Muscle layer of duodenum (tissue), 2 donors: ENCODE results near the gene TEPSIN.

ENCODE experiments used
- H3K27ac ChIP-seq: one replicate; pipeline ENCODE4 v1.7.0; 2013; ENCODE audit warnings: mild to moderate bottlenecking, low read length
- H3K27me3 ChIP-seq: one replicate; pipeline ENCODE4 v1.7.0; 2013; ENCODE audit warnings: low read depth, mild to moderate bottlenecking, control low read depth, low read length
- H3K36me3 ChIP-seq, 2 donors: one replicate each; pipeline ENCODE4 v1.7.0; 2013; ENCODE audit warnings: low read length in 2 of 2, control low read depth in 1 of 2, mild to moderate bottlenecking in 1 of 2; ENCODE audit not compliant: insufficient read depth in 2 of 2, control insufficient read depth in 1 of 2
- H3K4me1 ChIP-seq, 2 donors: one replicate each; pipeline ENCODE4 v1.7.0; 2013; ENCODE audit warnings: low read length in 2 of 2, mild to moderate bottlenecking in 2 of 2, control low read depth in 1 of 2, moderate library complexity in 1 of 2; ENCODE audit not compliant: insufficient read depth in 2 of 2, control insufficient read depth in 1 of 2
- H3K4me3 ChIP-seq, 2 donors: one replicate each; pipeline ENCODE4 v1.7.0; 2013; ENCODE audit warnings: low read length in 2 of 2, low read depth in 1 of 2, mild to moderate bottlenecking in 1 of 2
- H3K9me3 ChIP-seq, 2 donors: one replicate each; pipeline ENCODE4 v1.7.0; 2013; ENCODE audit warnings: low read length in 2 of 2, control low read depth in 1 of 2, mild to moderate bottlenecking in 1 of 2; ENCODE audit not compliant: control insufficient read depth in 1 of 2
- donor health status: healthy.

The TEPSIN gene

GRCh38 chr17:81241203-81241602 lies 2.3 kb upstream of the TEPSIN start:
- H3K36me3 ChIP-seq = peaks cover 0 to 9% of the 10 kb centered on the region in 2 donors

GRCh38 chr17:81240761-81241160 lies 1.9 kb upstream of the TEPSIN start:
- no peaks in the 10 kb centered on the region for H3K27me3 ChIP-seq
- H3K9me3 ChIP-seq = no peaks in the 10 kb centered on the region
- H3K4me3 ChIP-seq = no peak overlapping the region
- no peak overlapping the region for H3K27ac ChIP-seq
- H3K4me1 ChIP-seq = peaks cover 14 to 50% of the 10 kb centered on the region in 2 donors
- H3K36me3 ChIP-seq = peaks cover 0 to 14% of the 10 kb centered on the region in 2 donors

More at GRCh38 chr17:81241203-81241602, 2.3 kb upstream of the TEPSIN start:
- no peak overlapping the region for H3K4me3 ChIP-seq
- H3K27me3 ChIP-seq = no peaks in the 10 kb centered on the region
- H3K4me1 ChIP-seq = peaks cover 14 to 47% of the 10 kb centered on the region in 2 donors
- H3K9me3 ChIP-seq = no peaks in the 10 kb centered on the region
- H3K27ac ChIP-seq = no peak overlapping the region

GRCh38 chr17:81239714-81240555 lies 1.1 kb upstream of the TEPSIN start:
- H3K4me3 ChIP-seq = peak overlapping the region; percentile 79 to 100
- H3K27ac ChIP-seq = peak overlapping the region; percentile 21

GRCh38 chr17:81238490-81238814 lies 403 bp downstream of the TEPSIN start:
- H3K27ac ChIP-seq = no peak overlapping the region
- H3K4me1 ChIP-seq = peaks cover 14 to 50% of the 10 kb centered on the region in 2 donors
- H3K4me3 ChIP-seq = peak overlapping the region; percentile 87 to 100
- no peaks in the 10 kb centered on the region for H3K27me3 ChIP-seq
- H3K36me3 ChIP-seq = peaks cover 3 to 21% of the 10 kb centered on the region in 2 donors
- no peaks in the 10 kb centered on the region for H3K9me3 ChIP-seq

More at GRCh38 chr17:81239714-81240555, 1.1 kb upstream of the TEPSIN start:
- Histone ChIP-seq H3K27me3 (no peaks in the 10 kb centered on the region), H3K4me1 (peaks cover 14 to 50% of the 10 kb centered on the region in 2 donors), H3K36me3 (peaks cover 0 to 15% of the 10 kb centered on the region in 2 donors), H3K9me3 (no peaks in the 10 kb centered on the region)

GRCh38 chr17:81237591-81238489 lies 1.0 kb downstream of the TEPSIN start:
- H3K36me3 ChIP-seq = peaks cover 3 to 27% of the 10 kb centered on the region in 2 donors
- peak overlapping the region; percentile 87 to 100 for H3K4me3 ChIP-seq
- no peaks in the 10 kb centered on the region for H3K9me3 ChIP-seq
- H3K4me1 ChIP-seq = peaks cover 14 to 50% of the 10 kb centered on the region in 2 donors
- no peak overlapping the region for H3K27ac ChIP-seq
- H3K27me3 ChIP-seq = no peaks in the 10 kb centered on the region

GRCh38 chr17:81236784-81237183 lies 2.1 kb downstream of the TEPSIN start:
- H3K36me3 ChIP-seq = peaks cover 3 to 36% of the 10 kb centered on the region in 2 donors

GRCh38 chr17:81235822-81236740 lies 2.8 kb downstream of the TEPSIN start:
- no peaks in the 10 kb centered on the region for H3K9me3 ChIP-seq
- no peak overlapping the region for H3K4me3 ChIP-seq
- H3K27me3 ChIP-seq = no peaks in the 10 kb centered on the region
- peaks cover 14 to 39% of the 10 kb centered on the region in 2 donors for H3K4me1 ChIP-seq
- no peak overlapping the region for H3K27ac ChIP-seq
- peaks cover 4 to 36% of the 10 kb centered on the region in 2 donors for H3K36me3 ChIP-seq

More at GRCh38 chr17:81236784-81237183, 2.1 kb downstream of the TEPSIN start:
- H3K27ac ChIP-seq = no peak overlapping the region
- no peaks in the 10 kb centered on the region for H3K27me3 ChIP-seq
- H3K9me3 ChIP-seq = no peaks in the 10 kb centered on the region
- peaks cover 14 to 46% of the 10 kb centered on the region in 2 donors for H3K4me1 ChIP-seq
- H3K4me3 ChIP-seq = no peak overlapping the region

- Histone ChIP-seq H3K4me1 (peaks cover 9 to 30% of the 10 kb centered on the region in 2 donors), H3K27ac (no peak overlapping the region), H3K27me3 (no peaks in the 10 kb centered on the region), H3K4me3 (no peak overlapping the region), H3K36me3 (peaks cover 7 to 44% of the 10 kb centered on the region in 2 donors), H3K9me3 (no peaks in the 10 kb centered on the region)
These were observed 3.7 kb downstream of the TEPSIN start for GRCh38 chr17:81234940-81235821.

- H3K36me3 ChIP-seq = peaks cover 13 to 51% of the 10 kb centered on the region in 2 donors
These were observed 4.4 kb downstream of the TEPSIN start for GRCh38 chr17:81234506-81234855.

More at GRCh38 chr17:81234506-81234855, 4.4 kb downstream of the TEPSIN start:
- Histone ChIP-seq H3K27me3 (no peaks in the 10 kb centered on the region), H3K4me1 (peaks cover 9 to 25% of the 10 kb centered on the region in 2 donors), H3K4me3 (no peak overlapping the region), H3K27ac (no peak overlapping the region), H3K9me3 (no peaks in the 10 kb centered on the region)
